Measurements from ENCODE around the gene IQCF2. TPM values are rescaled to one million over a fixed set of nuclear protein-coding genes. Genes with fewer than 3 reads are reported as not detected.
"Not testable (repeated sequence)": the region's sequence is repeated elsewhere in the genome, so short reads cannot be mapped to it uniquely, and the experiment has no call there.

The IQCF2 gene
- polyA plus RNA-seq, 3 donors: not detected

- DNase-seq: no peak
Measured at GRCh38 chr3:51876186-51876585, 14.8 kb downstream of the IQCF2 start.

GRCh38 chr3:51879937-51880336 lies 18.5 kb downstream of the IQCF2 start:
- DNase-seq: no peak

GRCh38 chr3:51886447-51886846 lies 25.0 kb downstream of the IQCF2 start:
- no peak for DNase-seq

DNA sequence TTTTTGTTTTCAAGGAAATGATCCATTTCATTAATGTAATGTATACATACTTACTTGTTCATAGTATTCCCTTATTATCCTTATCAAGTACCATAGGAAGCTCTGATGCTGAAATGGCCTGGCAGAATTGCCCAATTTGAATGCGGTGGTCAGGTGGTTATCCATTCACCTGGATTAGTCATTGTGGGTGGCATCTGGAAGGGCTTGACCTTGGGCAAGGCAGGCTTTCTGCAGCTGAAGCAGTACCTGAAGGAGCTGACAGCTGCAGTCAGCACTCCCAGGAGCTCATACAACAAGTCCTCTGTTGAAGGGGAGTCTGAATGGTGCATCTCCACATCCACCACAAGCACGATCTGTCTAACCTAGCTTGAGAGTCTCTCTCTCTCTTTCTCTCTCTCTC lies 26.2 kb downstream of the IQCF2 start:
- no peak for DNase-seq

DNA sequence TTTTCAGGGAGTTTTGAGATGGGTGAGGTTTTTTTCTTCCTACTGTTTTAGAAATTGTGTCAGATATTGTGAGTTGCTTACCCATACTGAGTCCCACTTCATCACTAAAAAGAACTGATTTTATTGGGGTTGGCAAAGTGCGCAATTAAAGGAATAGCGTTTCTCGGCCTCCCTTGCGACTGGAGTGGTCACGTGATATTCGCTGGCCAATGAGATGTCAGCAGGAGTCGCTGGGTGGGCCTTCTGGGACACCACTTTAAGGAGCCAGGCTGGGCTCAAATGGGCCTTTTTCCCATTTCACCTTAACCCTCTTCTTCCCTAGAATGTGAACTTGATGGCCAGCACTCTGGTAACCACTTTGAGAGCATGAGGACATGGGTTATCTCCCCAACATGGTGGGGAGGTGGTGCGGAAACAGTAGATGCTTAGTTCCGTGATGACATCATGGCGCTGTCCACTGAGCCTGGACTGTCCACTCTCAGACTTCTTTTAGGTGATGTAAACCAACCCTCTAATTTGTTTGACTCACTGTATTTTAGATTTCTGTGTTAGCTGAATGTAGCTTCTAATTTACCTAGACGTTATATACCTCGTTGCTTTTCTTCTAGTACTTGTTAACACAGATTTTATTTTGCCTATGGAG lies 27.2 kb downstream of the IQCF2 start:
- no peak for DNase-seq

DNA sequence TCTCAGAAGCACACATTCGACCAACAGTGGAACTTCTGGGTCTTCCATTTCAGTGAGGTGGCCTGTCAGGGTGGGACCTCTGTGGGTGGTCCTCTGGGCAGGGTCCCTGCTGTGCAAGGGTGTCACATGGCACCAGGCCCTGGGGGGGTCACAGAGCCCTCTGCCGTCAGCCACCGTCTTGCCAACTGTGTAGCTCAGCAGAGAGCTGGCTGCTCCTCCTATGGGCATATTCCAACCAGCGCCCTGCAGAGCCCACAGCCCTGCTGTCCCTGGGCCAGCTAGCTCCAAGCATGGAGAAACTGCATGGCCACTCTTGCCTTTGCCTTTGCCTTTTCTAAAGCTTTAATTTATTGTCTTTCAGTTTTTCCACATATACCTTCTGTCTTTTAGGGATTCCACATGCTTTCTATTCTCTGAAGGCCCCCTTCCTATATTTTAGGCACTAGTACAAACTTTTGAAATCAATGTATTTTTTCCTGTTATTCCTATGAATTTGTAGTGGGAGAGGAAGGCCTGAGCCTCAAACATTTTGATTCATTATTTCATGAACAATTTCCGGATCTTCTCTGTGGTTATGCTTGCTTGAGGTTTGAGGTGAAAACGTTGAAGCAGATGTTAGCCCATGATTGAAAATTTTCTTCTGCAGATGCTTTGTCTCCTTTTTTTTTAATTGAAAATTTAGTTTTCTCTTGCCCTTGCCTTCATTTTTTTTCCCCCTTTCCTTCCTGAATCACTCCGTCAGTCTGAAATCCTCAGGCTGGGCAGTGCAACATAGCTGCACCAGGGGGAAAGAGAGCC lies 30.0 kb downstream of the IQCF2 start:
- no peak for DNase-seq

DNA sequence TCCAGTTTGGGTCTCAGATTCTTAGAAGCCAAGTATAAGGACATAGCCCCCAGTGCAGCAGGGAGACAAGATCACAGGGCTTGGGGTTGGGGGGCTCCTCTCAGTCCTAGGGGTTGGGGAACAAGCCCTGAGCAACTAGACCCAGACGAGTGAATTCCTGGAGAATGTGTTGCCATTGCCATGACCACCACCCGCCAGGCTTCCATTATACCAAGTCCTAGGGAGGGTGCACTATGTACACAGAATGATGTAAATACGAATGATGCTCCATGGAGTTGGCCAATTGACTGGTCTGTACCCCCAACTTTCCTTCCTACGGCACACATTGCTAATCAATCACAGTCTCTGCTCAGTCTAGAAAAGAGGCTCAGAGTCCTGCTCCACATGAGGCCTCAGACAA lies 33.0 kb downstream of the IQCF2 start:
- no peak for DNase-seq

- DNase-seq: no peak
Measured at GRCh38 chr3:51894939-51895338, 33.5 kb downstream of the IQCF2 start.

- DNase-seq: no peak
Measured at GRCh38 chr3:51896607-51897305, 35.3 kb downstream of the IQCF2 start.

GRCh38 chr3:51897391-51897790 lies 36.0 kb downstream of the IQCF2 start:
- no peak for DNase-seq

GRCh38 chr3:51900043-51900442 lies 38.6 kb downstream of the IQCF2 start:
- not testable (repeated sequence) for DNase-seq

DNA sequence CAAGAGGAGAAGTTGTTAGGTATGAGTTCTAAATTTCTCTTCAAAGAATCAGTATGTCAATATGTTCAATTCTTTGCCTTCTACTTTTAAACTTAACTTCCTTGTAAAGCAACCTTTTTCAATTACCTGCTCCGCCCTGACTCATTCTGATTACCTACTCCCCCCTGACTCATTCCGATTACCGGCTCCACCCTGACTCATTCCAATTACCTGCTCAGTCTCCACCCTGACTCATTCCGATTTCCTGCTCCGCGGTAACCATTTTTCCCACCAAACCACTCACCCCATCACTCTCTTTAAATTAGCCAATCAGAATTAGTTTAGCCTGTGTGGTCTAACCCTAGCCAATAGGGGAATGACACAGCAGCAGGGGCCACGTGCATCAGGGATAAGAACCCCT lies 40.9 kb downstream of the IQCF2 start:
- DNase-seq: not testable (repeated sequence)

- no peak for DNase-seq
Measured at GRCh38 chr3:51904034-51904823, 42.8 kb downstream of the IQCF2 start.

- no peak for DNase-seq
Measured at GRCh38 chr3:51908026-51908425, 46.6 kb downstream of the IQCF2 start.

Other genes with a start within 250 kb of the IQCF2 start
- 10 to 100 TPM; 68.9 to 75.6 (median 69.9) TPM for gene TEX264, start 190.4 kb upstream of the IQCF2 start, polyA plus RNA-seq (ENCODE audit: insufficient read length in 3 of 3)
- under 1 TPM; 0.34 to 0.71 (median 0.71) TPM for gene GRM2, start 154.5 kb upstream of the IQCF2 start, polyA plus RNA-seq (ENCODE audit: insufficient read length in 3 of 3)
- gene IQCF6, start 82.4 kb upstream of the IQCF2 start, polyA plus RNA-seq (ENCODE audit: insufficient read length in 3 of 3): not detected
- gene IQCF5, start 14.0 kb downstream of the IQCF2 start, polyA plus RNA-seq (ENCODE audit: insufficient read length in 3 of 3): not detected
- not detected for gene IQCF1, start 41.7 kb downstream of the IQCF2 start, polyA plus RNA-seq (ENCODE audit: insufficient read length in 3 of 3)
- 10 to 100 TPM; 22.1 to 22.8 (median 22.6) TPM for gene RRP9, start 80.3 kb downstream of the IQCF2 start, polyA plus RNA-seq (ENCODE audit: insufficient read length in 3 of 3)
- gene PARP3, start 80.7 kb downstream of the IQCF2 start, polyA plus RNA-seq (ENCODE audit: insufficient read length in 3 of 3): 10 to 100 TPM; 17.6 to 23.3 (median 20.2) TPM
- gene GPR62, start 93.8 kb downstream of the IQCF2 start, polyA plus RNA-seq (ENCODE audit: insufficient read length in 3 of 3): under 1 TPM; 0.64 to 0.77 (median 0.74) TPM
- gene PCBP4, start 105.8 kb downstream of the IQCF2 start, polyA plus RNA-seq (ENCODE audit: insufficient read length in 3 of 3): 10 to 100 TPM; 64.2 to 79.1 (median 73.4) TPM
- gene ABHD14B, start 112.4 kb downstream of the IQCF2 start, polyA plus RNA-seq (ENCODE audit: insufficient read length in 3 of 3): 10 to 100 TPM; 81.3 to 92.2 (median 91.9) TPM
- gene ABHD14A, start 113.4 kb downstream of the IQCF2 start, polyA plus RNA-seq (ENCODE audit: insufficient read length in 3 of 3): 10 to 100 TPM; 22.8 to 31.8 (median 26.8) TPM
- 100 to 1,000 TPM; 120 to 128 (median 127) TPM for gene ACY1, start 121.9 kb downstream of the IQCF2 start, polyA plus RNA-seq (ENCODE audit: insufficient read length in 3 of 3)
- 1,000 to 10,000 TPM; 1,596 to 1,901 (median 1,807) TPM for gene RPL29, start 134.3 kb downstream of the IQCF2 start, polyA plus RNA-seq (ENCODE audit: insufficient read length in 3 of 3)
- 10 to 100 TPM; 16.6 to 20.7 (median 17.5) TPM for gene DUSP7, start 195.0 kb downstream of the IQCF2 start, polyA plus RNA-seq (ENCODE audit: insufficient read length in 3 of 3)